Aorta (tissue), 5 donors: Measurements from ENCODE around the gene GTF3A. TPM values are rescaled to one million over a fixed set of nuclear protein-coding genes. Genes with fewer than 3 reads are reported as not detected.
A peak's percentile ranks its signal among the peaks of the same experiment; 100 is the strongest.

Experiments
- ATAC-seq: fragments of 200-7000 bp; cut with Tn5 transposase; one replicate; pipeline ENCODE4 v1.9.1; 2022; ENCODE audit warnings: moderate library complexity; ENCODE audit not compliant: low FRiP score
- DNase-seq, 2 donors: peaks; one replicate each; pipeline ENCODE4 v3.0.0-alpha.2; 2020
- H3K27ac ChIP-seq, 2 donors: one replicate each; pipeline ENCODE4 v1.5.1; 2013; ENCODE audit warnings: low read length in 2 of 2, mild to moderate bottlenecking in 2 of 2, moderate library complexity in 2 of 2, control low read depth in 1 of 2, inconsistent platforms in 1 of 2, low read depth in 1 of 2
- H3K27me3 ChIP-seq, 2 donors: one replicate each; pipeline ENCODE4 v1.6.1; 2013; ENCODE audit warnings: control low read depth in 1 of 2, low read length in 1 of 2, mild to moderate bottlenecking in 1 of 2, moderate library complexity in 1 of 2; ENCODE audit not compliant: insufficient read depth in 2 of 2, control insufficient read depth in 1 of 2
- H3K36me3 ChIP-seq, 2 donors: one replicate each; pipeline ENCODE4 v1.6.1; 2013; ENCODE audit warnings: control low read depth in 1 of 2, low read length in 1 of 2, mild to moderate bottlenecking in 1 of 2; ENCODE audit not compliant: insufficient read depth in 2 of 2, control insufficient read depth in 1 of 2
- H3K4me1 ChIP-seq, 2 donors: one replicate each; pipeline ENCODE4 v1.6.1; 2013; ENCODE audit warnings: low read length in 2 of 2, control low read depth in 1 of 2, mild to moderate bottlenecking in 1 of 2, moderate library complexity in 1 of 2; ENCODE audit not compliant: insufficient read depth in 2 of 2, control insufficient read depth in 1 of 2
- H3K4me3 ChIP-seq, 2 donors: one replicate each; pipeline ENCODE4 v1.5.1; 2013; ENCODE audit warnings: low read length in 2 of 2, control low read depth in 1 of 2, mild to moderate bottlenecking in 1 of 2
- H3K9me3 ChIP-seq: one replicate; pipeline ENCODE4 v1.6.1; 2013; ENCODE audit warnings: mild to moderate bottlenecking, low read length; ENCODE audit not compliant: control insufficient read depth
- WGBS, 2 donors: extraction: QIAGEN DNeasy Blood & Tissue Kit; methylation state at CpG; one replicate each; pipeline ENCODE4 v1.1.7; 2013; 5-methylcytosine and 5-hydroxymethylcytosine counted together
- intact Hi-C, 2 donors: fragments of 100-400 bp; cut with DNase I; formaldehyde crosslinking; loops; one replicate each; pipeline versions ENCODE4 v1.14.2 to v1.15.0; 2022
- polyA plus RNA-seq, 2 donors: library from polyadenylated mRNA; stranded (reverse); fragments of 200-250 nt; gene quantifications; one replicate each; pipeline ENCODE4 v1.2.3, GENCODE V29; 2013
- total RNA-seq, 2 donors: library from RNA; stranded (reverse); fragmentation: NEBNext Ultra II Directional; extraction: Animal tissue kit (Norgen Biotek cat#: 25700); gene quantifications; one replicate each; pipeline ENCODE4 v1.2.1, GENCODE V29; 2021
- donor health status: healthy with polysubstance abuse.
- donor health status: Bipolar disorder and iron deficiency.
- donor health status: DM: no; HTN: no; CAD: no.
- donor health status: DM: no; HTN: no; CAD: no.
- donor health status: DM: yes; HTN: yes; CAD: no.

GTF3A gene
- total and polyA plus RNA-seq, 4 donors: 62.1 to 191 (median 72.0) TPM

DNA sequence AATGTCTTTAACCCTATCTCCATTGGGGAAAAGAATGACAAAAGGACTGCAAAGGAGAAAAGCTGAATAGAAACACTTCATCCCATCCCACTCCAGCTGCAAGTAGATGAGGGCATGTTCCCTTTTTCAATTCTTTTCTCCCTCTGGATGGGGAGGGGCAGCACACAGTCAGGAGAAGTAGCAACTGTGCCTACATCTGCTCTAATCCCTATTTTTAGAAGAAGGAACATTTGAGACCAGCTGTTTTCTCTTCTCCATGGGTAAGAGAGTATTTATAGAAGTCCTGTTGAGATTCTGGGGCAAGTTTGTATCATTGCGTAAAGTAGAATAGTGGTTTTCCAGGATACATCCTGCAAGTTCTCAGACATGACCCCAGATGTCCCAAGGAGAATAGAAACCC lies 9.3 kb upstream of the GTF3A start:
- Histone ChIP-seq H3K4me3 (no peak overlapping the region), H3K27me3 (peaks cover 0 to 2% of the 10 kb centered on the region in 2 donors), H3K27ac (no peak overlapping the region), H3K9me3 (no peaks in the 10 kb centered on the region), H3K4me1 (no peaks in the 10 kb centered on the region), H3K36me3 (no peaks in the 10 kb centered on the region)
- intact Hi-C loops: no loop called here
- DNase-seq: no peak
- no peak for ATAC-seq
- WGBS, 2 donors: 68 to 74% methylated on average over 1 of the region's 1 CpG

DNA sequence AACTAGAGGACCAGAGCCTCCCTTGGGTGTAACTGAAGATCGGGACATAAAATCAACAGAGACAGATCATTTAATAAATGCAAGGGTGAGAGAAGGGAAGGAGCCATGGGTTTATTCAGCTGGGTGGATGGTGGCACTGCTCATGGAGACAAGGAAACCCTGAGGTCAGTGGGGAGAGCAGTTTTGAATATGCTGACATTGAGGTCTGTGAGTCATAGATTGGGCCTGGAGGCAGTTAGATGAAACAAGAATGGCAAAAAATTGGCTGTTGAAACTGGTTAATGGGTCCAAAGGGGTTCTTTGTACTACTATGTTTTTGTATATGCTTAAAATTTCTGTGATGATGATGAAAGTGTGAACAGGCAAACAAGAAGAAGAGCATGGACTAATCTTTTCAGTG lies 5.1 kb upstream of the GTF3A start:
- no peak for DNase-seq
- intact Hi-C loops: no loop called here
- no peak overlapping the region for H3K27ac ChIP-seq
- H3K36me3 ChIP-seq: no peaks in the 10 kb centered on the region
- 69 to 80% methylated on average over 1 of the region's 1 CpG for WGBS, 2 donors
- no peaks in the 10 kb centered on the region for H3K27me3 ChIP-seq
- no peaks in the 10 kb centered on the region for H3K4me1 ChIP-seq
- no peak for ATAC-seq
- H3K4me3 ChIP-seq: no peak overlapping the region
- H3K9me3 ChIP-seq: no peaks in the 10 kb centered on the region

DNA sequence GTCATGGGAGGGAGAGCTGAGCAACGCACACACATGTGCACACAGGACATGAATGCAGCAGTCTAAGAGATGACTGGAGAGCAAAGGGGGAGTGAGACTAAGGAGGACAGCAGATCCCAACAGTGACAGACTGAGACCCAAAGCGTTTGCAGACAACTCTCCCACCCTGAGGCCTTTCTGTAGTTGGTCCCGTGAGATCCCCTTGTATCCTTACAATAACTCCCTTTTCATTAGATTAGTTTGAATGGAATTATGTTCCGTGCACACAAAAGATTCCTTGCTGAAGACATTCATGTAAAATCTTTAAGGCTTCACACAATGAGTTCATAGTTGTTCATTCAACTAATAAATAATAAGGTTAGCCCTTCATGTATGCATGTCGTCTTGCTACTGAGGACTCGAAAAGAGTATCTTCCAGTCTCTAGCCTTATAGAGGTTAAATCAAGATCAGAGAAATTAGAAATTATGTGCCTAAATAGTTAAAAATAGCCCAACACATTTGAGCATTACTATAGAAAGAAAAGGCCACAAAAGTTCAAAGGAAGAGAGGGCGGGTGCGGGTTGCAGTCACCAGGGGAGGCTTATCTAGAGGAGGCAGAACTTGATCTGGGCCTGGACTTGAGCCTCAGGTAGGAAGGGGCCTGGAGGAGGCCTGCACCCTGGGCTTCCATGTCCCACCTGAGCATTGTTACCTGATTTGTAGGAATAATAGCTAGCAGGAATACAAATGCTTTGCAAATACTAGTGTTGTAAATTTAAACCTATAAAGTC lies 3.1 kb upstream of the GTF3A start:
- ATAC-seq (no peak), DNase-seq (no peak)
- Histone ChIP-seq H3K27ac (no peak overlapping the region), H3K27me3 (no peaks in the 10 kb centered on the region), H3K36me3 (no peaks in the 10 kb centered on the region), H3K4me3 (no peak overlapping the region), H3K9me3 (no peaks in the 10 kb centered on the region), H3K4me1 (peaks cover under 1 to 2% of the 10 kb centered on the region in 2 donors)
- WGBS, 2 donors: 89 to 91% methylated on average over 8 of the region's 8 CpGs
- intact Hi-C loops: loop anchor here in 1 of 2 donors (10.0 kb wide), 1 partner anchor 146 kb away; the partner anchor contains the start of gene RASL11A

DNA sequence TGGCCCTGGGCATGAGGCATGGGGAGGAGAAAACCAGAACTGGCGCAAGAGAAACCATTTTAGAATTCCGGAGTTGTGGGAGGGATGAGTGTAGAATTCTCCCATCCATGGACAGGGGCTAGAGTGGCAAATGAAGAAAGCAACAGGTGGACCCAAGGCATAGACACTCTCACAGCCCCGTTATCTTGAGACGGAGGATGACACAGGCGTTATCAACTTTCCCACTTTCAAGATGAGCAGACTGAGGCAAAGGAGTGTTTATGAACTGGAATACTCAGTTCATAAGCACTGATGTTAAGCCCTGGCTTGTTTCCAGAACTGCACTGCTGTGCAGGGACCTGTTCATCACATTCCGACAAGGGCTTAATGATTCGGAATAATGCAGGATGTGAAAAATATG lies 1.1 kb upstream of the GTF3A start:
- Histone ChIP-seq H3K36me3 (no peaks in the 10 kb centered on the region), H3K27me3 (no peaks in the 10 kb centered on the region), H3K4me1 (peaks cover 2 to 3% of the 10 kb centered on the region in 2 donors), H3K9me3 (no peaks in the 10 kb centered on the region), H3K4me3 (no peak overlapping the region), H3K27ac (no peak overlapping the region)
- intact Hi-C loops: loop anchor here in 1 of 2 donors (10.0 kb wide), 1 partner anchor 149 kb away; the partner anchor contains the start of gene RASL11A
- 81 to 86% methylated on average over 7 of the region's 7 CpGs for WGBS, 2 donors
- ATAC-seq (no peak), DNase-seq (no peak)

DNA sequence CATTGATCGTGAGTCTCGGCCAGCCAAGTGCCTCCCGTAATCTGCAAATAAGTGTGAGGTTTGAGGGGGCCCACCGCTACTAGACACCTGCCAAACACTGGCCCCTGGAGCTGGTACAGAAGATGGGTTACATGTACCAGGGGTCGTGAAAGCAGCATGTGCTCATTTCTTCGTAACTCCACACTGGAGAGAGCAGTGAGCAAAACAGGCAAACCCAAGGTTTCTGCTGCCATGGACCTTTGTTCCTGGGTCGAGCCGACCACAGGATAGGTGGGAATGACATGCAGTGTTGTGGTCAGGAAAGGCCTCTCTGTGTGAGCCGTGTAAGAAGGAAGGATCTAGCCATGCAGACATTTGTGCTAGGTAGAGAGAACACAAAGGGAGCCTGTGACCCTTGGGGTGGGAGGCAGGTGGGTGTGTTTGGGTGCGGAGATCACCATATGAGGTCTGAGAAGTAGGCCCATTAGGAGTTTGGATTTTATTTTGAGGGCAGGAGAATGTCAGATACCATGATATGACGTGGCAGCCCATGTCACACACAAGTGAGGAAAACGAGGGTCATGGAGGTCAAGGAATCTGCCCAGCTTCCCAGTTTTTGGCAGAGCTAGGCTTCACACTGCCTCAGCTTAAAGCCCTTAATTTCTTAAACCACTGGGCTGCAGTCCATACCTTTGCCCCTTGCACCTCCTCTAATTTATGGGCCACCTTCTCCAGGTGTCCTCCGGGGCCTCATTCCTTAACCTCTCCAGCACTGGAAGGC lies 919 bp downstream of the GTF3A start:
- Histone ChIP-seq H3K27ac (peak overlapping the region in 1 of 2 donors; percentile 11), H3K4me1 (peaks cover 2 to 3% of the 10 kb centered on the region in 2 donors), H3K36me3 (peaks cover 0 to 2% of the 10 kb centered on the region in 2 donors), H3K4me3 (peak overlapping the region; percentile 16 to 53), H3K9me3 (no peaks in the 10 kb centered on the region), H3K27me3 (no peaks in the 10 kb centered on the region)
- ATAC-seq (no peak), DNase-seq (no peak)
- intact Hi-C loops: loop anchor here (2.0 to 10.0 kb wide), 2 partner anchors 25 to 151 kb away; partner anchors contain the start of genes MTIF3 (in 1 of the 2) and RASL11A (in 1 of the 2)
- WGBS, 2 donors: 35% methylated on average over 13 of the region's 13 CpGs

DNA sequence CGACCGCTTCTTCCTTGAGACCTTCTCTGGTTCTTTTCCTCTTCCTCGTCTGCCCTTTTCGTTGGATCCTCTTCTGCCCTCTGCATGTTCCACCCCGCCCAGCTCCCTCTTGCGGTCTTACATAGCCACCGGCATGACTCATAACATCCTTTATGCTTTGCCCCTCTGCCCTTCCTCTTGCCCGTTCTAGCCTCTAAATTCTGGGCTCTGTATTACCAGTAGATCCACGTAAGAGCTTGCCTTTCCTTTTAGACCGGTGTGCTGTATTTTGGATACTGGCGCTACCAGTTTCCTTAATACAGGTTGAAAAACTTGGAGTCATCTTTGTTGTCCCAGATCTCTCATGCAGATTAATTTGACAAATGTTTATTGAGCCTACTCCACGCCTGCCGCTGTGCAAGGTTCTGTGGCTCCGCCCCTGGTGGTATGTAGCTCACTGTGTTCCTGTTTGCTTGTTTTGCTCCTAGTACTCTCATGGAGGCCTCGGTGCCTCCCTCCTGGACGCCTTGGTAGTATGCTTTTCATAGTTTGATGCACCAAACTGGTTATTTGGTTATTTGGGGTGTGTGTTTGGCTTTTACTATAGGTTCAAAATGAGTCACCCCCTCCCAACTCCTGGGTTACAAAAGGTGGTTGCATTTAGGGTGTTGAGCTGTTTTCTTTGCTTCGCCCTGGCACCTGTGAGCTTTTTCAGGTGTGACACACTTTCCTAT lies 1.7 kb downstream of the GTF3A start:
- DNase-seq: peak; percentile 81 to 85
- peaks cover 2 to 3% of the 10 kb centered on the region in 2 donors for H3K4me1 ChIP-seq
- H3K9me3 ChIP-seq: no peaks in the 10 kb centered on the region
- H3K36me3 ChIP-seq: peaks cover 0 to 2% of the 10 kb centered on the region in 2 donors
- H3K27ac ChIP-seq: no peak overlapping the region
- H3K4me3 ChIP-seq: no peak overlapping the region
- ATAC-seq: peak; percentile 45
- intact Hi-C loops: loop anchor here (2.0 to 10.0 kb wide), 2 partner anchors 25 to 151 kb away; partner anchors contain the start of genes MTIF3 (in 1 of the 2) and RASL11A (in 1 of the 2)
- WGBS, 2 donors: 49 to 54% methylated on average over 17 of the region's 17 CpGs
- H3K27me3 ChIP-seq: no peaks in the 10 kb centered on the region

DNA sequence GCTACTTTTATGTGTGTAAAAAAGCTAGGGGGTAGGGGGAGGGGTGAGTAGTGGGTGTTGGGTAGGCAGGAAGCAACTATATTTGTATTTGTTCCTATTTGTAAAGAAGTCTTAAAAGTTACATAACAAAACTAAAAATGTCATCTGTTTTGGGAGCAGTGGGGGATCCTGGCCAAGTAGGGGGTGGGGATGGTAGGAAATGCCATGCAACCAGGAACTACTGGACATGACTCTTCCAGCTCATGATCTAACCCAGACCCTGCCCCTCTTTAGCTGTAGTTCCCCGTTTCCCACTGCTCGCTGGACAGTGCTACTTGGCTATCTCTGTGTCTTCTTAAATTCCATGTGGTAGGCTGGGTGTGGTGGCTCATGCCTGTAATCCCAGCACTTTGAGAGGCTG lies 3.2 kb downstream of the GTF3A start:
- no peak overlapping the region for H3K4me3 ChIP-seq
- ATAC-seq: no peak
- peaks cover 2 to 3% of the 10 kb centered on the region in 2 donors for H3K4me1 ChIP-seq
- H3K36me3 ChIP-seq: peaks cover 3 to 7% of the 10 kb centered on the region in 2 donors
- peak in 1 of 2 donors; percentile 65 for DNase-seq
- intact Hi-C loops: loop anchor here in 1 of 2 donors (10.0 kb wide), 1 partner anchor 153 kb away; the partner anchor contains the start of gene RASL11A
- H3K27me3 ChIP-seq: no peaks in the 10 kb centered on the region
- no peak overlapping the region for H3K27ac ChIP-seq
- H3K9me3 ChIP-seq: no peaks in the 10 kb centered on the region
- 93 to 96% methylated on average over 2 of the region's 2 CpGs for WGBS, 2 donors

DNA sequence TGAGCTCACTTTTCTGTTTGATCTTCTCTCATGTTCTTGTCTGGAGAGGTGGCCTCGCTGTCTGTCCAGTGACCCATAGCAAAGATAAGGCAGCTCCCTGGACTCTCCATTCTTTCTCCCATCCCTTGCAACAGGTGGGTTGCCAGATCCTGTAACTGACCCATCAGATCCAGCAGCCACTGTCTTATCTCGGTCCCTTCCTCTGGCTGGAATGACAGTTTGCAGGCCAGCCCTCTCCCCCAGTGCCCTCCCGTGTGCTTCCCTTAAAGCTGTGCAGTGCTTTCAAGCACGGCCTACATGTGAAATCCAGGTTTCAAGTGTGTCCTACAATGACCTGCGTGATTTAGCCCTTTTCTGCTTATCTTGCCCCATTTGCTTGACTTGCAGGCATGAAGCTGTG lies 3.7 kb downstream of the GTF3A start:
- DNase-seq: no peak
- Histone ChIP-seq H3K9me3 (no peaks in the 10 kb centered on the region), H3K4me1 (peaks cover 2 to 3% of the 10 kb centered on the region in 2 donors), H3K27ac (no peak overlapping the region), H3K4me3 (no peak overlapping the region), H3K27me3 (no peaks in the 10 kb centered on the region), H3K36me3 (peaks cover 3 to 9% of the 10 kb centered on the region in 2 donors)
- intact Hi-C loops: loop anchor here in 1 of 2 donors (10.0 kb wide), 1 partner anchor 153 kb away; the partner anchor contains the start of gene RASL11A
- 90 to 92% methylated on average over 5 of the region's 5 CpGs for WGBS, 2 donors
- no peak for ATAC-seq
